ENCODE results near the gene TAS2R50. TPM values are rescaled to one million over a fixed set of nuclear protein-coding genes. Genes with fewer than 3 reads are reported as not detected.

The TAS2R50 gene
- total and polyA plus RNA-seq, 3 donors from 2014 or later: 2.8 to 4.8 TPM; not detected in 1

- no peak overlapping the region for H3K4me3 ChIP-seq
- no peaks in the 10 kb centered on the region for H3K27me3 ChIP-seq
- DNase-seq: no peak
- no peak overlapping the region for H3K27ac ChIP-seq
- H3K9me3 ChIP-seq: no peaks in the 10 kb centered on the region
- WGBS, 2 donors: 79 to 82% methylated on average over 4 of the region's 4 CpGs
- H3K36me3 ChIP-seq (ENCODE audit: low read depth, missing control alignments): no peaks in the 10 kb centered on the region
- no peak for TF ChIP-seq CTCF (IDR thresholded peaks at IDR 0.05)
- no peak for TF ChIP-seq POLR2A (IDR thresholded peaks at IDR 0.05)
- no peaks in the 10 kb centered on the region for H3K4me1 ChIP-seq
- intact Hi-C loops (cut with DNase I; ENCODE audit: low total_unique reads): no loop called here
Measured at GRCh38 chr12:10941916-10942607, 44.6 kb downstream of the TAS2R50 start.

- no peak overlapping the region for H3K27ac ChIP-seq
- no peaks in the 10 kb centered on the region for H3K27me3 ChIP-seq
- DNase-seq: no peak
- intact Hi-C loops (cut with DNase I; ENCODE audit: low total_unique reads): no loop called here
- no peaks in the 10 kb centered on the region for H3K36me3 ChIP-seq (ENCODE audit: low read depth, missing control alignments)
- no peak for TF ChIP-seq CTCF (IDR thresholded peaks at IDR 0.05)
- TF ChIP-seq POLR2A (IDR thresholded peaks at IDR 0.05): no peak
- no peak overlapping the region for H3K4me3 ChIP-seq
- no peaks in the 10 kb centered on the region for H3K9me3 ChIP-seq
- no peaks in the 10 kb centered on the region for H3K4me1 ChIP-seq
Measured at GRCh38 chr12:10941369-10941768, 45.3 kb downstream of the TAS2R50 start.

- Histone ChIP-seq H3K27me3 (no peaks in the 10 kb centered on the region), H3K9me3 (no peaks in the 10 kb centered on the region), H3K4me1 (no peaks in the 10 kb centered on the region), H3K27ac (no peak overlapping the region), H3K4me3 (no peak overlapping the region), H3K36me3 (ENCODE audit: low read depth, missing control alignments) (no peaks in the 10 kb centered on the region)
- no peak for TF ChIP-seq CTCF (IDR thresholded peaks at IDR 0.05)
- TF ChIP-seq POLR2A (IDR thresholded peaks at IDR 0.05): no peak
- DNase-seq: no peak
- intact Hi-C loops (cut with DNase I; ENCODE audit: low total_unique reads): no loop called here
- 86 to 87% methylated on average over 2 of the region's 2 CpGs for WGBS, 2 donors
Measured at GRCh38 chr12:10940389-10940788, 46.3 kb downstream of the TAS2R50 start.

GRCh38 chr12:10939163-10939562 lies 47.5 kb downstream of the TAS2R50 start, which contains the start of gene TAS2R14:
TSS of gene TAS2R14 (minus strand) at chr12:10939263. CDS start at chr12:10939207, 56 bp downstream.
- 79 to 90% methylated on average over 1 of the region's 1 CpG for WGBS, 2 donors
- Histone ChIP-seq H3K27ac (no peak within 1 kb of the TSS), H3K4me1 (no peaks in the 10 kb centered on the region), H3K36me3 (ENCODE audit: low read depth, missing control alignments) (no peaks in the 10 kb centered on the region), H3K4me3 (no peak within 1 kb of the TSS), H3K27me3 (no peaks in the 10 kb centered on the region), H3K9me3 (no peaks in the 10 kb centered on the region)
- intact Hi-C loops (cut with DNase I; ENCODE audit: low total_unique reads): no loop called here
- TF ChIP-seq CTCF (IDR thresholded peaks at IDR 0.05) (no peak), POLR2A (IDR thresholded peaks at IDR 0.05) (no peak)
- DNase-seq: no peak

- Histone ChIP-seq H3K9me3 (no peaks in the 10 kb centered on the region), H3K27me3 (no peaks in the 10 kb centered on the region), H3K4me3 (no peak overlapping the region), H3K4me1 (no peaks in the 10 kb centered on the region), H3K36me3 (ENCODE audit: low read depth, missing control alignments) (no peaks in the 10 kb centered on the region), H3K27ac (no peak overlapping the region)
- intact Hi-C loops (cut with DNase I; ENCODE audit: low total_unique reads): no loop called here
- 89 to 95% methylated on average over 1 of the region's 1 CpG for WGBS, 2 donors
- DNase-seq: no peak
- TF ChIP-seq POLR2A (IDR thresholded peaks at IDR 0.05) (no peak), CTCF (IDR thresholded peaks at IDR 0.05) (no peak)
Measured at GRCh38 chr12:10936506-10936905, 50.2 kb downstream of the TAS2R50 start.
